Measurements from ENCODE around the gene SELENBP1.

Gene SELENBP1

DNA sequence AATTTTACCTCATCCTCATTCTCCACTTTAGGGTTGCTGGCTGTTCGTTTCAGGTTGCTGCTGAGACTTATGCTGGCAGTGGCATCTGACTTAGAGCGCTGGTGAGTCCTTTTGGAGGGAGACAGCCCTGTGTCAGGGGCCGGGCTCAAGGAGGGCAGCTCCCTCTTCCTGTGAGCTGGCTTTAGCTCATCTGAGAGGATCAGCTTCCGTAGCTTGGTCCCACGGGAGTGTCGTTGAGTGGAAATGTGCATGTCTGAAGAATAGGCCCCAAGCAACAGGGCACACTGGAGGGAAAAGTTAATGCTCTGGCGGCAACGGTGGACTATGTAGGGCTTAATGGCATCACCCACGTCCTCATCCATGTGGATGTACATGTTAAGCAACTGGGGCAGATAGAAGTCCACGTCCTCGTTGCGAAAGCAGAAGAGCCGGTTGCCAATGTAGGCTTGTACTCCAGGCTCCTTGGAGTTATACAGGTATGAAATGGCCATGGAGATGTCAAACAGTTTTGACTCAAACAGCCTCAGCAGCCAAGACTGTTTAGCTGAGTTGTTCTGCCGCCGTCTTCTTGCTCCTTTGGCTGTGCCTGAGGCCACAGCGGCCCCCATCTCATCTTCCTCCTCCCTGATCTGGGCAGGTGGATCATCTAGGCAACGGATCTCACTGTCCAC, 56.8 kb downstream of the SELENBP1 start:
- Histone ChIP-seq H3K4me3 (no peak overlapping the region), H3K27ac (peak overlapping the region in 2 of 21 experiments; percentile 1 to 26)

Data from skin epidermis (tissue), 12 donors.